Upper lobe of left lung (tissue), 6 donors: ENCODE results near the gene CD84. TPM values are rescaled to one million over a fixed set of nuclear protein-coding genes. Genes with fewer than 3 reads are reported as not detected.

Source experiments
- ATAC-seq, 2 donors: fragments of 200-7000 bp; cut with Tn5 transposase; one replicate each; pipeline ENCODE4 v1.9.1; 2022; ENCODE audit warnings: mild to moderate bottlenecking in 2 of 2, moderate library complexity in 2 of 2; ENCODE audit not compliant: low FRiP score in 2 of 2
- DNase-seq, 2 donors: peaks; one replicate each; pipeline ENCODE4 v3.0.0-alpha.2; 2019 to 2020
- H3K27ac ChIP-seq, 4 donors: fragments of 200-600 bp; sonication (generic); one replicate each; pipeline ENCODE4 v1.5.1; 2016 to 2019
- H3K27me3 ChIP-seq, 4 donors: fragments of 200-600 bp; sonication (generic); one replicate each; pipeline ENCODE4 v1.5.1; 2017 to 2019
- H3K36me3 ChIP-seq, 4 donors: fragments of 200-600 bp; sonication (generic); one replicate each; pipeline ENCODE4 v1.5.1; 2016 to 2019
- H3K4me1 ChIP-seq, 4 donors: fragments of 200-600 bp; sonication (generic); one replicate each; pipeline ENCODE4 v1.5.1; 2018 to 2019
- H3K4me3 ChIP-seq, 4 donors: fragments of 200-600 bp; sonication (generic); one replicate each; pipeline ENCODE4 v1.5.1; 2017 to 2019; ENCODE audit warnings: mild to moderate bottlenecking in 2 of 4, moderate library complexity in 1 of 4
- H3K9me3 ChIP-seq, 4 donors: fragments of 200-600 bp; sonication (generic); one replicate each; pipeline ENCODE4 v1.5.1; 2018 to 2019
- CTCF ChIP-seq, 6 experiments: fragments of 450-650 bp in 4 of 6; fragments of 200-600 bp in 2 of 6; sonication (generic) in 2 of 6; IDR thresholded peaks; one replicate each; pipeline ENCODE4 v1.5.1; 2016 to 2019; ENCODE audit warnings: antibody characterized with exemption in 6 of 6
- EP300 ChIP-seq, 4 donors: sonication (generic); formaldehyde crosslinking; IDR thresholded peaks; one replicate each; pipeline ENCODE4 v1.5.1; 2017; ENCODE audit warnings: antibody characterized with exemption in 4 of 4, control low read depth in 2 of 4
- POLR2A ChIP-seq, 4 donors: fragments of 450-650 bp; IDR thresholded peaks; one replicate each; pipeline ENCODE4 v1.5.1; 2016 to 2017; ENCODE audit warnings: antibody characterized with exemption in 4 of 4, mild to moderate bottlenecking in 2 of 4
- POLR2AphosphoS5 ChIP-seq, 2 donors: sonication (generic); formaldehyde crosslinking; IDR thresholded peaks; one replicate each; pipeline ENCODE4 v1.5.1; 2017; ENCODE audit warnings: antibody characterized with exemption in 2 of 2
- WGBS, 2 donors: methylation state at CpG; one replicate each; pipeline ENCODE4 v1.1.5; 2017 to 2018; 5-methylcytosine and 5-hydroxymethylcytosine counted together
- total RNA-seq, 6 donors: library from RNA; depleted of rRNA in 4 of 6; stranded (reverse); fragments of >200 nt in 4 of 6; gene quantifications; one replicate each; pipeline versions ENCODE4 v1.1.0 to v1.2.1, GENCODE V29; 2016 to 2021
- donor health status: DM: no; HTN: no; CAD: no; lungs with moderate emphysema.
- donor health status: DM: no; HTN: yes; CAD: no; lungs with severe emphysema.

The CD84 gene
- total RNA-seq, 6 donors from 2014 or later: 8.9 to 26.4 (median 17.4) TPM

DNA sequence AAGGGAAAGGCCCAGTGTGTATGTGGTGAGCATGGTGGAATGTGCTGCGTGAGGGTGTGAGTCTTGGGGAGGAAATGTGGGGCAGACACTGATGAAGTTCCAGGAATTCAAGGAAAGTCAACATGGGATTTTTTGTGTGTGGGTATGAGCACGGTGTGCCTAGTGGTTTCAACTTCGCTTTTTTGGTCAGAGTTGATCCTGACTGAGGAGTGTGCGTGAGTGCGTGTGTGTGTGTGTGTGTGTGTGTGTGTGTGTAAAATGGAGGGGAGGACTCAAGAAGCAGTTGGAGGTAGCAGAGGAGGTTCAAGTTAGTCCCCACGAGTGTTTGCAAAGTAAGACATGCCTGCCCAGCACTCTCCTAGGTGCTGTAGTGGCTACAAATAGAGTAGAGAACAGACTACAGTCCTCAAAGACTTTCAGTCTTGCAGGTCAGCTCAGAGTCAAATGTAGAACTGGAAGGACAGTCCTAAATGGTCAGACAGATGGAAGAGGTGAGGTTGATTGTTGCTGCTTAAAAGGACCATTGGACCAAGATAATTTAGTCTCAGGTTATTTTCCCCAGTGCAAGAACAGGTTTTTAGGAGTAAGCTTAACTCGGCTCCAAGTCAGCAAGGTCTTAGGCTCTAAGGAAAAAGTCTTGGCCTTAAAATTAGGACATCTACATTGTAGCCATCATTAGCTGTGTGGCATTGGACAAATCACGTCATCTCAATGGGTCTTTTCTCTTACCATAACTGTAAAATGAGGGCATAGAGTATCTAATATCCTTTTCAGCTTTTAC lies 42.5 kb upstream of the CD84 start:
- 65 to 66% methylated on average over 8 of the region's 8 CpGs for WGBS, 2 donors

GRCh38 chr1:160620942-160621632 lies 41.8 kb upstream of the CD84 start:
- no peaks in the 10 kb centered on the region for H3K9me3 ChIP-seq
- H3K27me3 ChIP-seq: no peaks in the 10 kb centered on the region
- no peaks in the 10 kb centered on the region for H3K4me1 ChIP-seq
- no peaks in the 10 kb centered on the region for H3K36me3 ChIP-seq
- no peak for TF ChIP-seq EP300 (IDR thresholded peaks at IDR 0.05)
- no peak for TF ChIP-seq POLR2A (IDR thresholded peaks at IDR 0.05)
- 88 to 89% methylated on average over 5 of the region's 5 CpGs for WGBS, 2 donors
- ATAC-seq (no peak), DNase-seq (no peak)
- H3K27ac ChIP-seq: no peak overlapping the region
- no peak overlapping the region for H3K4me3 ChIP-seq

More for the DNA sequence above, 42.5 kb upstream of the CD84 start:
- Histone ChIP-seq H3K4me1 (no peaks in the 10 kb centered on the region), H3K36me3 (no peaks in the 10 kb centered on the region), H3K4me3 (no peak overlapping the region), H3K27me3 (no peaks in the 10 kb centered on the region), H3K27ac (no peak overlapping the region), H3K9me3 (no peaks in the 10 kb centered on the region)
- DNase-seq (no peak), ATAC-seq (no peak)
- TF ChIP-seq CTCF (IDR thresholded peaks at IDR 0.05): no peak

DNA sequence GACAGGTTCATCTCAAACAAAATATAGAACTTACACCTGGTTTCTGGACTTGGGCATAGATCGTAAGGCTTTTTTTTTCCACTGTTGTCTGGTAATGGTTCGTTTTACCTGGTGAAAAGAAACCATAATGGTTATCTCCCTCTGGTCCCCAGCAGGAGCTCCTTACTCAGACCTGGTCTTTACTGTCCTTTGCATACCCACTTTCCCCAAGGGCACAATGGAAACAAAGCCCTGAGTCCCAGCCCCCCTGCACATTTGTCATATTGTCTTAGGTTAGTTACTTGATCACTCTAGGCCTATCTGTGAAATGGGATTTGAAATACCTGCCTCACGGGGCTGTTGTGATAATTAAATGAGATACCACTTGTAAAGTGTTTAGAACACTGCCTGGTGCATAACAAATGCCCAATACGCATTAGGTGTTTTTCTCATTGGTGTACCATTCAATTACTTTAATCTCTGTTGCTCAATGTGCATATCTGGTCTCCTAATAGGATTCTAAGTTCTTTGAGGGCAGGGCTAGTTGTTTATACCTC lies 40.5 kb upstream of the CD84 start:
- Histone ChIP-seq H3K4me1 (no peaks in the 10 kb centered on the region), H3K9me3 (no peaks in the 10 kb centered on the region), H3K27me3 (no peaks in the 10 kb centered on the region), H3K36me3 (no peaks in the 10 kb centered on the region), H3K4me3 (no peak overlapping the region), H3K27ac (no peak overlapping the region)
- DNase-seq (no peak), ATAC-seq (no peak)
- TF ChIP-seq CTCF (IDR thresholded peaks at IDR 0.05) (no peak), EP300 (IDR thresholded peaks at IDR 0.05) (no peak), POLR2AphosphoS5 (IDR thresholded peaks at IDR 0.05) (no peak), POLR2A (IDR thresholded peaks at IDR 0.05) (no peak)
- 88 to 94% methylated on average over 4 of the region's 4 CpGs for WGBS, 2 donors

DNA sequence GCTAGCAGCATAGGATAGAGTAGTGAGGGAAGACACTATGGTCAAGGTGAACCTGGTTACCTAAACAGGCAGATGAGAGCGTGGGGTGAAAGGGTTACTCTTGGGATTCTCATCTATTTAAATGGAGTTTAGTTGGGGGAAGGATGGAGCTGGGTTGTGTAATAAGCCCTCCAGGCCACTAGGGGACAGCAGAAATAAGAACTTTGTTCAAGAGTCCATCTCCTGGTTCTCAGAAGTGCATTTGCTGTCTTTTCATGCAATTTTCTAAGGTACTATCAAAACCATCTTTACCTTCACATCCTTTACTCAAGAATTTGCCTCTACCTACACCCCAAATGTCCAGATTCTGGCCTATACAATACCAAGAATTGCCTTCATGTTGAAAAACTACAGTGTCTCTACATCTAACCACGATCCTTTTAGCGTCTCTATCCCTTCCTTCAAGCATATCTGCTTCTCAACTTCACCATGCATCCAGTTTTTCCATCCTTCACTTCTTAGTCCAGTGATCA lies 39.5 kb upstream of the CD84 start:
- H3K4me3 ChIP-seq: no peak overlapping the region
- DNase-seq: no peak
- no peaks in the 10 kb centered on the region for H3K9me3 ChIP-seq
- H3K4me1 ChIP-seq: no peaks in the 10 kb centered on the region
- H3K27me3 ChIP-seq: no peaks in the 10 kb centered on the region
- ATAC-seq: peak in 1 of 2 donors; percentile 38
- no peaks in the 10 kb centered on the region for H3K36me3 ChIP-seq
- TF ChIP-seq CTCF (IDR thresholded peaks at IDR 0.05) (peak; percentile 33 to 66 (median 48)), POLR2A (IDR thresholded peaks at IDR 0.05) (no peak)
- H3K27ac ChIP-seq: no peak overlapping the region
- 93 to 95% methylated on average over 3 of the region's 3 CpGs for WGBS, 2 donors

DNA sequence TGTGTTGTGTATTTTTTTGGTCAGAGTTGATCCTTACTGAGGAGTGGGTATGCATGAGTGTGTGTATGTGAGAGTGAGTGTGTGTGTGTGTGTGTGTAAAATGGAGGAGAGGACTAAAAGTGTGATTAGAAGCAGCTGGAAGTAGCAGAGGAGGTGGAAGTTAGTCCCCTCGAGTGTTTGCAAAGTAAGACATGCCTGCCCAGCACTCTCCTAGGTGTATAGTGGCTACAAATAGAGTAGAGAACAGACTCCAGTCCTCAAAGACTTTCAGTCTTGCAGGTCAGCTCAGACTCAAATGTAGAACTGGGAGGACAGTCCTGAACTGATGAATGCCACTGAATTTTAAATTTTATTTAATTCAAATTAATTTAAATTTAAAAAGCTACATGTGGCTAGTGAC lies 39.0 kb upstream of the CD84 start:
- H3K36me3 ChIP-seq: no peaks in the 10 kb centered on the region
- H3K27ac ChIP-seq: no peak overlapping the region
- WGBS, 2 donors: 60 to 73% methylated on average over 1 of the region's 1 CpG
- H3K4me1 ChIP-seq: no peaks in the 10 kb centered on the region
- H3K27me3 ChIP-seq: no peaks in the 10 kb centered on the region
- no peak overlapping the region for H3K4me3 ChIP-seq
- no peaks in the 10 kb centered on the region for H3K9me3 ChIP-seq
- ATAC-seq: no peak
- no peak for TF ChIP-seq CTCF (IDR thresholded peaks at IDR 0.05)
- no peak for TF ChIP-seq POLR2AphosphoS5 (IDR thresholded peaks at IDR 0.05)
- no peak for TF ChIP-seq EP300 (IDR thresholded peaks at IDR 0.05)
- no peak for TF ChIP-seq POLR2A (IDR thresholded peaks at IDR 0.05)
- no peak for DNase-seq
